ENCODE measurements around the gene GPATCH2L.

GRCh38 chr14:76146976-76147375 is 4.7 kb upstream of the GPATCH2L start:
- TF ChIP-seq CTCF (IDR thresholded peaks at IDR 0.05; ENCODE audit: low read length) (no peak), EZH2 (optimal IDR thresholded peaks at IDR 0.05; ENCODE audit: low read depth, low read length) (no peak), EZH2phosphoT487 (IDR thresholded peaks at IDR 0.05; ENCODE audit: low read length) (no peak)
